Parathyroid adenoma (tissue), 2 donors: ENCODE measurements around the gene SNX20.

Experiments used
- H2AFZ ChIP-seq: fragments of 300-600 bp; sonication (generic); one replicate; pipeline ENCODE4 v1.7.0; 2017; ENCODE audit warnings: antibody characterized with exemption, mild to moderate bottlenecking
- H3K27ac ChIP-seq: fragments of 300-600 bp; sonication (generic); one replicate; pipeline ENCODE4 v1.7.0; 2017
- H3K27me3 ChIP-seq: fragments of 300-600 bp; sonication (generic); one replicate; pipeline ENCODE4 v1.7.0; 2017; ENCODE audit warnings: low read length; ENCODE audit not compliant: control insufficient read depth, insufficient read depth
- H3K36me3 ChIP-seq: fragments of 300-600 bp; sonication (generic); one replicate; pipeline ENCODE4 v1.7.0; 2017; ENCODE audit warnings: low read length; ENCODE audit not compliant: control insufficient read depth, insufficient read depth
- H3K4me1 ChIP-seq: fragments of 300-600 bp; sonication (generic); one replicate; pipeline ENCODE4 v1.7.0; 2017; ENCODE audit warnings: control low read depth
- H3K4me2 ChIP-seq: fragments of 300-600 bp; sonication (generic); one replicate; pipeline ENCODE4 v1.7.0; 2017; ENCODE audit warnings: low read length
- H3K4me3 ChIP-seq: fragments of 300-600 bp; sonication (generic); one replicate; pipeline ENCODE4 v1.7.0; 2017; ENCODE audit warnings: low read depth, low read length
- H3K79me2 ChIP-seq: fragments of 300-600 bp; sonication (generic); one replicate; pipeline ENCODE4 v1.7.0; 2017; ENCODE audit warnings: control low read depth
- H3K9ac ChIP-seq: fragments of 300-600 bp; sonication (generic); one replicate; pipeline ENCODE4 v1.7.0; 2017; ENCODE audit warnings: mild to moderate bottlenecking
- H3K9me3 ChIP-seq: fragments of 300-600 bp; sonication (generic); one replicate; pipeline ENCODE4 v1.7.0; 2017; ENCODE audit warnings: low read length; ENCODE audit not compliant: control insufficient read depth
- TF ChIP-seq, protein P1 (sequence below): fragments of 300-600 bp; sonication (generic); IDR thresholded peaks from one replicate; pipeline ENCODE4 v1.7.0; 2017; ENCODE audit warnings: antibody characterized with exemption, mild to moderate bottlenecking
- donor health status: primary hyperparathyroidism.

SNX20 gene

DNA sequence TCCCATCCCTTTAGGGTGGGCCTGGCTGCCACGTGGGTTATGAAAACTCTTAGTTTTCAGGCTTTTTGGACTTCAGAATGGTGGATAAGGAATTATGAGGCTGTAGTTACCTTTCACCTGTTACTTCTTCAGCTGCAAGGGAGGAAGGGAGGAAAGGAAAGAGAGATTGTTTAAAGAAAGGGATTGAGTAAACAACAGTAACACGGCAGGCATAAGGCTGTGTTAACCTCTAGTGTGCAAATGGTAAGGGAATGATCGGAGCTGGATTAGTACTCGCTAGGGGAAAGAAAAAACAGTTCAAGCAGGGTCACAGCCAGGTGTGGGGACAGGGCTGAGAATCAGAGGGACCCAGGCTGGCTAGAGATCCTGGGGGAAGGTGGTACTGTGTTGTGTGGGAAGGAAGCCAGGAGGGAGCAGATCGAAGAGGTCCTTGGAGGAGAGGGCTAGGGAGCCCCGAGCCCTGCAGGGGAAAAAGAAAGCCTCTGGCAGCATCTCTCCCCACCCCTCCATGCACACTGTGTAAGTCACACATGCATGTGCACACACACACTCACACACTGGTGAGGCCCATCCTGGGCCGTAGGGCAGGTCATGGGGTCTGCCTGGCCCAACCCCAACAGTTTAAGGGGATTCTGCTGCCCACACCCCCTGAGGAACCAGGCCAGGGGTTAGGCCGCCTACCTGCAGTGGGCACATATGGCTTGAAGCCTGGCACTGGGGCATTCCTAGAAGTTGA, 49.7 kb downstream of the SNX20 start:
- Histone ChIP-seq H3K4me3 (no peak overlapping the region), H3K27me3 (no peaks in the 10 kb centered on the region), H3K79me2 (no peaks in the 10 kb centered on the region), H3K4me1 (no peaks in the 10 kb centered on the region), H3K9me3 (no peaks in the 10 kb centered on the region), H3K4me2 (no peak overlapping the region), H2AFZ (no peak overlapping the region), H3K36me3 (no peaks in the 10 kb centered on the region), H3K9ac (no peak overlapping the region), H3K27ac (no peak overlapping the region)
- TF ChIP-seq, protein P1, sequence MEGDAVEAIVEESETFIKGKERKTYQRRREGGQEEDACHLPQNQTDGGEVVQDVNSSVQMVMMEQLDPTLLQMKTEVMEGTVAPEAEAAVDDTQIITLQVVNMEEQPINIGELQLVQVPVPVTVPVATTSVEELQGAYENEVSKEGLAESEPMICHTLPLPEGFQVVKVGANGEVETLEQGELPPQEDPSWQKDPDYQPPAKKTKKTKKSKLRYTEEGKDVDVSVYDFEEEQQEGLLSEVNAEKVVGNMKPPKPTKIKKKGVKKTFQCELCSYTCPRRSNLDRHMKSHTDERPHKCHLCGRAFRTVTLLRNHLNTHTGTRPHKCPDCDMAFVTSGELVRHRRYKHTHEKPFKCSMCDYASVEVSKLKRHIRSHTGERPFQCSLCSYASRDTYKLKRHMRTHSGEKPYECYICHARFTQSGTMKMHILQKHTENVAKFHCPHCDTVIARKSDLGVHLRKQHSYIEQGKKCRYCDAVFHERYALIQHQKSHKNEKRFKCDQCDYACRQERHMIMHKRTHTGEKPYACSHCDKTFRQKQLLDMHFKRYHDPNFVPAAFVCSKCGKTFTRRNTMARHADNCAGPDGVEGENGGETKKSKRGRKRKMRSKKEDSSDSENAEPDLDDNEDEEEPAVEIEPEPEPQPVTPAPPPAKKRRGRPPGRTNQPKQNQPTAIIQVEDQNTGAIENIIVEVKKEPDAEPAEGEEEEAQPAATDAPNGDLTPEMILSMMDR = no peak

DNA sequence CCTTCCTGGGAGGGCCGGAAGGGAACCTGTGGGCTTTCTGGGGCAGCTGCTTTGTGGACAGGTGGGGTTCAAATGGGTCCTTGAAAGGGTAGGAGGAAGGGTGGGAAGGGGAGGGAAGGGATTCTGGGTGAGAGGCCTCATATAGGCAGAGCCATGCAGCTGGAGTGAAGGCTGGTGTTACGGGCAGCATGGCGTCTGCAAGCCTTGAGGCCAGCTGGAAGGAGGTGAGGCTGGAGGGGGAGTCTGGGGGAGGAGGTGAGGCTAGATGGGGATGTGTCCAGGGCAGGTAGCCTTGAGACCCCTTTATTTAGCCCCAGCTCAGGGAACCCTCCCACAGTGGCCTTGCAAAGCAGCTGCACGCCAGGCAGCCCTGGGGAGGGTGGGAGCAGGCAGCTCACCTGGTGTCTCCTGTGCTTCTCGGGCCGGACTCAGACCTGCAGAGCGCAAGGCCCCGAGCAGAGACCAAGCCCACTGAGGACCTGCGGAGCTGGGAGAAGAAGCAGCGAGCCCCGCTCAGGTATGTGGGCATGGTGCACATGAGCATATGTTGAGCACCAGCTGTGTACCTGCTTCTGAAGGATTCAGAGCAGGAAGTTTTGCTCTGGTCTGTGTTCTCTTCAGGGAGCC, 50.6 kb downstream of the SNX20 start:
- H3K4me2 ChIP-seq = no peak overlapping the region
- TF ChIP-seq, protein P1 = no peak

DNA sequence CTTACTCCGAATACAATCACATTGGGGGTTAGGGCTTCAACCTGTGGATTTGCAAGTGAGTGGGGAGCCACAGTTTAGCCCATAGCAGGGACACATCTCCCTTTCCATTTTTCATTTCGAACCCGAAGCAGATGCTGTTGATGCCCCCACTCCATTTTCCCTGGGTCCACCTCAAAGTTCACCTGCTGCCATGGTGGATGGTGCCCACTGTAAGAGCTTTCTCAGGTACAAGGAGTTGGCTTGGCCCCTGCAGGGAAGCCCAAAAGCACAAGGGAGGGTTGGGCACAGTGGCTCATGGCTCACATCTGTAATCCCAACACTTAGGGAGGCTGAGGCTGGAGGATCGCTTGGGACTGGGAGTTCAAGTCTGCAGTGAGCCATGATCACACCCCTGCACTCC, 51.8 kb downstream of the SNX20 start:
- no peak overlapping the region for H3K4me2 ChIP-seq
- no peak overlapping the region for H3K9ac ChIP-seq
- H3K79me2 ChIP-seq = no peaks in the 10 kb centered on the region
- H3K4me1 ChIP-seq = no peaks in the 10 kb centered on the region
- H3K27ac ChIP-seq = no peak overlapping the region
- TF ChIP-seq, protein P1 = no peak
- H3K36me3 ChIP-seq = no peaks in the 10 kb centered on the region
- H3K27me3 ChIP-seq = no peaks in the 10 kb centered on the region
- no peaks in the 10 kb centered on the region for H3K9me3 ChIP-seq
- H2AFZ ChIP-seq = no peak overlapping the region
- no peak overlapping the region for H3K4me3 ChIP-seq

More for the DNA sequence above, 50.6 kb downstream of the SNX20 start:
- Histone ChIP-seq H3K79me2 (no peaks in the 10 kb centered on the region), H3K9me3 (no peaks in the 10 kb centered on the region), H2AFZ (no peak overlapping the region), H3K36me3 (no peaks in the 10 kb centered on the region), H3K9ac (no peak overlapping the region), H3K27ac (no peak overlapping the region), H3K27me3 (no peaks in the 10 kb centered on the region), H3K4me3 (no peak overlapping the region), H3K4me1 (no peaks in the 10 kb centered on the region)

DNA sequence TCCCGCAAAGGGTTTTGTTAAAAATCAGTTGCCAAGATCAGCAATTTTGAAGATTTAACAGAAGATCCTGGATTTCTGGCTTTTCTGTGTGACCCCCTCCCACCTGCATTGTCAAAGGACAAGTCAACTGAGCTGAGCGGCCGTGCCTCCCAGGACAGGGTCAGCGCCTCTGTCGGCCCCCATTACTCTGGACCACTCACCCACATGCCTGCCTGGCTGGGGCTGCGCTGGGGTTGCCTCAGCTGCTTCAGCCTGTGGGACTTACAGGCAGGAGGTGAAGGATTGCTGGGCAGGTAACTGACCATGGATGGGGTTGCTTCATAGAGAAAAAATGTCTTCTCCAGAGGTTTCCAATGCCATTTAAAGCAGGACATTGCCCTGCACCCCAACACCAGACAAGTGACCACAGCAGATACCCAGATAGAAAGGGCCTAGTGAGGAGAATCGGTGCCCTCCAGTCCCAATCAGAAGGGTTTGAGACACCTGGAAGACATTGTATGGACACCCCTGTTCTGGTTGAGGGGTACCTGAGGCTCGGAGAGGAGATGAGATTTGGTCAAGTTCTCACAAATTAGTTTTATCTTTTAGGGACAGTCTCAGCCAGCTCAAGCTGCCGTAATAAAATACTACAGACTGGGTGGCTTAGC, 52.8 kb downstream of the SNX20 start:
- Histone ChIP-seq H3K4me3 (no peak overlapping the region), H2AFZ (no peak overlapping the region), H3K79me2 (no peaks in the 10 kb centered on the region), H3K9ac (no peak overlapping the region), H3K27ac (no peak overlapping the region), H3K4me2 (no peak overlapping the region), H3K9me3 (no peaks in the 10 kb centered on the region), H3K4me1 (no peaks in the 10 kb centered on the region), H3K36me3 (no peaks in the 10 kb centered on the region), H3K27me3 (no peaks in the 10 kb centered on the region)
- TF ChIP-seq, protein P1 = no peak
